Tibial nerve (tissue), 4 donors: ENCODE results near the gene TREX2.

Experiments
- CTCF ChIP-seq, 5 experiments: fragments of 200-600 bp in 3 of 5; fragments of 450-650 bp in 2 of 5; sonication (generic) in 3 of 5; IDR thresholded peaks; one replicate each; pipeline ENCODE4 v1.5.1; 2016 to 2019; ENCODE audit warnings: antibody characterized with exemption in 5 of 5, mild to moderate bottlenecking in 3 of 5, moderate library complexity in 2 of 5
- EP300 ChIP-seq, 2 donors: sonication (generic); formaldehyde crosslinking; IDR thresholded peaks; one replicate each; pipeline ENCODE4 v1.6.1; 2017; ENCODE audit warnings: antibody characterized with exemption in 2 of 2, mild to moderate bottlenecking in 1 of 2
- POLR2A ChIP-seq, 2 donors: fragments of 450-650 bp; IDR thresholded peaks; one replicate each; pipeline ENCODE4 v1.6.1; 2017; ENCODE audit warnings: antibody characterized with exemption in 2 of 2, mild to moderate bottlenecking in 2 of 2, moderate library complexity in 2 of 2

- TF ChIP-seq POLR2A (IDR thresholded peaks at IDR 0.05) (no peak), EP300 (IDR thresholded peaks at IDR 0.05) (no peak), CTCF (IDR thresholded peaks at IDR 0.05) (no peak)
These were observed 47.4 kb downstream of the TREX2 start for GRCh38 chrX:153398275-153398960.
